Lower leg skin (tissue), 3 donors: ENCODE measurements around the gene ZNF223.

Source experiments
- CTCF ChIP-seq, 3 donors: fragments of 450-650 bp; IDR thresholded peaks; one replicate each; pipeline ENCODE4 v1.5.1; 2016; ENCODE audit warnings: antibody characterized with exemption in 3 of 3, mild to moderate bottlenecking in 3 of 3, moderate library complexity in 2 of 3
- POLR2A ChIP-seq, 2 donors: fragments of 450-650 bp; IDR thresholded peaks; one replicate each; pipeline ENCODE4 v1.6.1; 2016 to 2017; ENCODE audit warnings: antibody characterized with exemption in 2 of 2, mild to moderate bottlenecking in 1 of 2, moderate library complexity in 1 of 2

GRCh38 chr19:44051650-44052402 is at the start of gene ZNF223:
- TF ChIP-seq CTCF (IDR thresholded peaks at IDR 0.05) (no peak), POLR2A (IDR thresholded peaks at IDR 0.05) (no peak)
